GM21526 (cell line): ENCODE data around the gene RNF7.
"Not testable (repeated sequence)": the region's sequence is repeated elsewhere in the genome, so short reads cannot be mapped to it uniquely, and the experiment has no call there.

Source experiments
- ATAC-seq: cut with Tn5 transposase; IDR thresholded peaks from one replicate; pipeline ENCODE4 v1.9.1; 2021; ENCODE audit warnings: moderate library complexity; ENCODE audit not compliant: unreplicated experiment, low FRiP score

RNF7 gene

DNA sequence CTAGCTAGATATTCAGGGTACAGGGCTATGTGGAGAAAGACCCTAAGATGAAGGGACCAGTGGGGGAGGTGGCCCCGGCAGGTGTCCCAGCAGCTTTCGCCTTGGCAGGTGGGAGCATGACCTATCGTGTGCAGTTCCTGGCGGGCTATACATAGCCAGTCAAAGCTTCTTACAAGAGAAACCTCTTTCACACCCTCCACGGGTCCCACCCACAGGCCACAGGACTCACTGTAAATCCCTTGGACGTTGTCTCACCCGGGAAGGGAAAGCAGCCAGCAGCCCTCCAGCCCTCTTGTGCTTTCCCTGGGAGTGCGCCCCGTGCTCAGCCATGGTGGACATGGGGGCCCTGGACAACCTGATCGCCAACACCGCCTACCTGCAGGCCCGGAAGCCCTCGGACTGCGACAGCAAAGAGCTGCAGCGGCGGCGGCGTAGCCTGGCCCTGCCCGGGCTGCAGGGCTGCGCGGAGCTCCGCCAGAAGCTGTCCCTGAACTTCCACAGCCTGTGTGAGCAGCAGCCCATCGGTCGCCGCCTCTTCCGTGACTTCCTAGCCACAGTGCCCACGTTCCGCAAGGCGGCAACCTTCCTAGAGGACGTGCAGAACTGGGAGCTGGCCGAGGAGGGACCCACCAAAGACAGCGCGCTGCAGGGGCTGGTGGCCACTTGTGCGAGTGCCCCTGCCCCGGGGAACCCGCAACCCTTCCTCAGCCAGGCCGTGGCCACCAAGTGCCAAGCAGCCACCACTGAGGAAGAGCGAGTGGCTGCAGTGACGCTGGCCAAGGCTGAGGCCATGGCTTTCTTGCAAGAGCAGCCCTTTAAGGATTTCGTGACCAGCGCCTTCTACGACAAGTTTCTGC is 40.1 kb downstream of the RNF7 start:
- ATAC-seq: no peak

DNA sequence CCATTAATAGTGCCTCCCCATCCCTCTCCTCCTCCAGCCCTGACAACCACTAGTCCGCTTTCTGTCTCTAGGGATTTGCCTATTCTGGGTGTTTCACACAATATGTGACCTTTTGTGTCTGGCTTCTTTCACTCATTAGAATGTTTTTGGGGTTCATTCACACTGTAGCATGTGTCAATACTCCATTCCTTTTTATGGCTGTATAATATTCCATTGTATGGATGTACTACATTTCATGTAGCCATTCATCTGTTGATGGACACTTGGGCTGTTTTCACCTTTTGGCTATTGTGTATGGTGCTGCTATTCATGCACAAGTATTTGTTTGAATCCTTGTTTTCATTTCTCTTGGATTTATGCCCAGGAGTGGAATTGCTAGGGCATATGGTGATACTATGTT is 41.6 kb downstream of the RNF7 start:
- ATAC-seq: no peak

DNA sequence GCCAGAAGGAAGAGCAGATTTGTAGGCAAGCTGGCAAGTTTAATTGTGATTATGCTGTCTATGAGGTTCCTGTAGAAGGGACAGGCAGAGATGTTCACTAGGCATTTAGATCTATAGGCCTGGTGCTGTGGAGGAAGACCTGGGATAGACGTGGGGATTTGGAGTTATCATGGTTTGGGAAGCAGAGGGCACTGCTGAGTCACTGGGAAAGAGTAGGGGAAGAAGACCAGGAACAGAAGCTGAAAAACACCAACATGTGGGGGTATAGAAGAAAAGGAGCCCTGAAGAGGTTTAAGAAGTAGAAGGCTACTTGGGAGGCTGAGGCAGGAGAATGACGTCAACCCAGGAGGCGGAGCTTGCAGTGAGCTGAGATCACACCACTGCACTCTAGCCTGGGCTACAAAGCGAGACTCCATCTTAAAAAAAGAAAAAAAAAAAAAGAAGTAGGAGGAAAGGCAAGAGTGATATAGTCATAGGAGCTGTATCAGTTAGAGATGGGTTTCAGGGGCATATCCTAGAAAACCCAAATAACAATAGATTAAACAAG is 44.4 kb downstream of the RNF7 start:
- ATAC-seq: no peak

DNA sequence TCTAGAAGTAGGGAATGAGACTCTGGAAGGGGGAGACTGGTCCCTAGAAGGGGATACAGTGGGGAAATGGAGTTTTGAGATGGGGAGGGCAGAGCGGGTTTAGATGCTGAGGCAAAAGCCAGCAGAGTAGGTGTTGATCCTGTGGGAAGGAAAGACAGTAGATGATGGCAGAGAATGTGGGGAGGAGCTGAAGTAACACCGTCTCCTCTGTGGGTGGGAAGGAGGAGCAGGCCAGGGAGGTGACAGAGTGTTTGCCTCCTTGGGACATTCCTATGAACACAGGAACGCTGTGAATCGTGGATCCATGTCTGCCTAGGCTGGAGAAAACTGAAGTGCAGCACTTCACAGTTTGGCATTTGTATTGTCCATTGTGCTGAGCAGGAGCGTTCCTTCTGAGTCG is 45.5 kb downstream of the RNF7 start:
- no peak for ATAC-seq

DNA sequence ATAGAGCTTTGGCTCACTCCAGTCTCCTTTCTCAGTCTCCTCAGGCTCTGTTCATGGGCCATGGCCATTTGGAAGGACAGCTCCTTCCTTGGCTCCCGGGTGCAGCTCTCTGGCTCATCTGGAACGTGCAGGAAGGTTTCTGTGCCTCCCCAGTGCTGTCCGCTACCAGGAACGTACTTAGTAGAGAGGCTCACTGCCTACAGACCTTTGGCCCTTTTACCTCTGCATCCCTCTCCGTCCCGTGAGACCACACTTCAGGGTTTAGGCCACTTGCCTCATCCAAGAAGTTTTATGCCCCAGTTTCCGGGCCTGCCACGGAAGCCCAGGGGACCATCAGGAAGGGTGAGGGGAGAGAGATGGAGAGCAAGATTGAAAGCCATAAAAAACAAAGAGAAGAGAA is 46.0 kb downstream of the RNF7 start:
- ATAC-seq: no peak

DNA sequence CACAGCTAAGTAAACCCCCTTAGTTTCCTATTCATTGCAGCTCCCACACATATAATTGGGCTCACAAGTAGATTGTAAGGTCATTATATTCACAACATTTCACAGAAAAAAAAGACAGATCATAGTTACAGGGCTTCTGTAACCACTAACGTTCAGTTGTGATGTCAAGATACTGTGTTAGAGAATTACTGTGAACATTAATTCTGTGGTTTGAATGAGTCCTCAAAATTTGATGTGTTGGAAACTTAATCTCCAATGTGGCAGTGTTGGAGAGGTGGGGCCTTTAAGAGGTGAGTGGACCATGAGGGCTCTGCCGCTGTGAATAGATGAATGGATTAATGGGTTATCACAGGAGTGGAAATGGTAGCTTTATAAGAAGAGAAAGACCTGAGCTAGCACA is 46.4 kb downstream of the RNF7 start:
- ATAC-seq: no peak

DNA sequence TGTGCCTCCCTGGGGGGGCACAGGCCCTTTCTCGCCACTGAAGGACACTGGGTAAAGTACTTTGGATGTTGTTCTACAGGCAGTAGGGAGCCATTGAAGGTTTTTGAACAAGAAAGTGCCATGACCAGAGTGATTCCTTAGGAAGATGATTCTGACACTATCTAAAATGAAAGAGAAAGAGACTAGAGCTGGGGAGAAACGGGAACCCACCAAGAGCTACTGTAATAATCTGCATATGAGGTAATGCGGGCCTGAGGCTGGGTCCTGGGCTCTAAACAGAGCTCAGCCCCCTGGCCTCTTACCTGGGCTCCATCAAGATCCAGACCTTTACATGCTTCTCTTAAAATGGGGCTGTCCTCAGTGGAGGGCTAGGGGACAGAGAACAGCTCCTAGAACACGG is 50.1 kb downstream of the RNF7 start:
- ATAC-seq: no peak

DNA sequence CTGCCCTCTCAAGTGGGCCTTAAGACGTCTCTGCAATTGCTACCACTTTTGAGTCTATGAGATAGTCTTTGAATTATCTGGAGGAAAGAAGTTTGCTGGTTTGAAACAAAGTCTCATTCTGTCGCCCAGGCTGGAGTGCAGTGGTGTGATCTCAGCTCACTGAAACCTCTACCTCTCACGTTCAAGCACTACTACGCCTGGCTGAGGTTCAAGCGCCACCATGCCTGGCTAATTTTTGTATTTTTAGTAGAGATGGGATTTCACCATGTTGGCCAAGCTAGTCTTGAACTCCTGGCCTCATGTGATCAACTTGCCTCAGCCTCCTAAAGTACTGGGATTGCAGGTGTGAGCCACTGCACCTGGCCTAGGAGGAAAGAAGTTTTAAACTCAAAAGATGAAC is 50.7 kb downstream of the RNF7 start:
- ATAC-seq: not testable (repeated sequence)

DNA sequence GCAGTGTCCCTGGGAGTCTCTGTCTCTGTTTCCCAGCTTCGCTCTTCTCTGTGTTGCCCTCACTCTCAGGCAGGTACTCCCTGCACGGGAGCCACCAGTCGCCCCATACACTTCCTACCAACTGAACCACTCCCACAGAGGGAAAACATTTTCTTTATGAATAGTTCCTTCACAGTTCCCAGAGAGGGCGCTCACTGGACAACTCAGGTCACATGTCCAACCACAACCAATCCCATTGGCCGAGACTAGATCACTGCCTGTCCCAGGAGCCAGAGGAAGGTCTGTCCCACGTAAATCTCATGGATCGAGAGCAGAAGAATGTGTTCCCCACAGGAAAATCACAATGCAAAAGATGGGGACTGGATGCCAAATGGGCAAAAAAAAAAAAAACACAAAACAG is 51.2 kb downstream of the RNF7 start:
- no peak for ATAC-seq

DNA sequence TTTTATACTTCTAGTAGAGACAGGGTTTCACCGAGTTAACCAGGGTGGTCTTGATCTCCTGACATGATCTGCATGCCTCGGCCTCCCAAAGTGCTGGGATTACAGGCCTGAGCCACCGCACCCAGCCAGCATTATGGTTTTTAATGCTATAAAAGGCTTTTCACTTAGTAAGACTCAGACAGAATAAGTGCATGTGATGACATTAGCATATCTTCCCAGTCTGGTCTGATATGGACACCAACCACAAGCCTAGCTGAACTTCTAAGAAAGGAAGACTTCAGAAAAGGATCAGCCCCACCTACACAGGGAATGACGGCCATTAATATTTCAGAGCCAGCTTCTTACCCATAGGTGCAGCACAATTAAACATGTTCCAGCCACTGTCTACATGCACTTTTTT is 52.1 kb downstream of the RNF7 start:
- no peak for ATAC-seq

DNA sequence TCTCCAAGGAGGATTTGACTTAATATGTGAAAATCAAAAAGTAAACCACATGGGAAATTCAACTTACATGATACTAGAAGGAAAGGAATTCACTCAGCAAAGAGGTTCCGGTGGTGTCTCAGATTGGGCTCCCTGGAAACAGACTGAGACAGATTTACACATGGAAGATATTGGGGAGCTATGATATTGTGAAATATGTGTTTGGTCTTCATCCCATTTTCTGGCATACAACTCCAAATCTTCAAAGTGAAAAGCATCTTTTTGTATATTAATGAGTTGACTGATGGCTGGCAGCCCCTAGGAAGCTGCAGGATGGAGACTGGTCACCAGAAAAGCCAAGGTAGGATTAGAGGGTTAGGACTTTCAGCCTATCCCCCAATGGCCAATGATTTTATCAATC is 54.4 kb downstream of the RNF7 start:
- ATAC-seq: no peak

DNA sequence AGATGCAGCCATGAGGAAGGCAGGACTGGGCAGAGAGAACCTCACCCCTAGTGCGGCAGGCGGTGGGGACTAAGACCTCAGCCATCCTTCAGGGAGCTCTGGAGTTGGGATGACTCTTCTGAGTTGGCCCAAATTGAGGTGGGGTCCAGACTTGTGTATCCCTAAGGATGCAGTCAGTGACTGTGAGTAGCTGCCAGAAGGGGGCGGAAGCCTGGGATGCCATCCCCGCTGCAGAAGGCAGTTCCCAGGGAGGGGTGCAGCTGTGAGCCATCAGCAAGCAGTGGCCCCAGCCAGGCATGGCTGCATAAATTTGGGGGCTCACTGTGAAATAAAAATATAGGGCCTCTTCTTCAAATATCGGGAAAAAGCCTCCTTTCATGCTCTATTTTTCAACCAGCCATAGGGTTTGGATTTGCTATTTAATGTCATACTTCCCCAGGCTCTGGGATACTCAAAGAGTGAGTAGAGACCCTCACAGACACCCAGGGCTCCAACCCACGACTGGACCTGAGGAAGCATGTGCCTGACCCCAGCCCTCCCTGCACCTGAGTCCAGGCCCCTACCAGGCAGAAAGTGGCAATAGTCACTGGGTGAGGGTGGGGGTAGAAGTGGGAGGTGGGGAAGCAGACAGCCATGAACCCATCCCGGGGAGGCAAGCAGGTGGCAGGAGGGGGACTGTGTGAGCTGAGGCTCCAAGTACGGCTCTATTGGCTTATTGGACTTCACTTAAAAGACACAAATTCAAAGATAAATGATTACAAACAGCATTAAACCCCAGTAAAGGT is 55.6 kb downstream of the RNF7 start:
- no peak for ATAC-seq

DNA sequence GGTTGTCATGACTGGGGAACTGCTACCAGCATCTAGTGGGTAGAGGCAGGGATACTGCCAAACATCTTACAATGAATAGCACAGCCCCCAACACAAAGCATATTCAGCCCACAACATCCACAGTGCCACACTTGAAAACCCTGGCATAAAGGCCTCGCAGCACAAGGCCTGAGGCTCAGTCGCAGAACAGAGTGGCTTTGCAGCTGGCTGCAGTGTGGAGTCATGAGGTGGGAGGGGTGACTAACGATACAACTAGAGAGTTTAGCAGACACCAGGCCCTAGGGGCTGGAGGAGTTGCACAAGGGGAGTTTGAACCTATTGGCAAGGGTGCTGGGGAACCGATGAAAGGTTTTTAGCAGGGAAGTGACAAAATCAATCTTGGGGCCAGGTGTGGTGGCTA is 57.2 kb downstream of the RNF7 start:
- no peak for ATAC-seq

DNA sequence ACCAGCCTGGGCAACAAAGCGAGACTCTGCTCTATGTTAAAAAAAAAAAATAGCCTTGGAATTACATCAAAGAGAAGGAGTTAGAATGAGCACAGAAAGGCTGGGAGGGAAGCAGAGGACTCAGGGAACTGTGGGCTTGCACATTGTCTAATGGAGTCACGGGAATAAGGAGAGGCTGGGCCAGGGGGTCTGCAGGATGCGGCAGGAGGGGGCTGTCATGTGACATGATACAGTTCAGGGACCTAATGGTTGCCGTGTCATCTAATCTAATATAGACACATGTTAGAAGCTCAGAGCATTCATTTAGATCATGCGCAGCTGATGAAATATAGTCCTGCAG is 57.6 kb downstream of the RNF7 start:
- ATAC-seq: no peak

DNA sequence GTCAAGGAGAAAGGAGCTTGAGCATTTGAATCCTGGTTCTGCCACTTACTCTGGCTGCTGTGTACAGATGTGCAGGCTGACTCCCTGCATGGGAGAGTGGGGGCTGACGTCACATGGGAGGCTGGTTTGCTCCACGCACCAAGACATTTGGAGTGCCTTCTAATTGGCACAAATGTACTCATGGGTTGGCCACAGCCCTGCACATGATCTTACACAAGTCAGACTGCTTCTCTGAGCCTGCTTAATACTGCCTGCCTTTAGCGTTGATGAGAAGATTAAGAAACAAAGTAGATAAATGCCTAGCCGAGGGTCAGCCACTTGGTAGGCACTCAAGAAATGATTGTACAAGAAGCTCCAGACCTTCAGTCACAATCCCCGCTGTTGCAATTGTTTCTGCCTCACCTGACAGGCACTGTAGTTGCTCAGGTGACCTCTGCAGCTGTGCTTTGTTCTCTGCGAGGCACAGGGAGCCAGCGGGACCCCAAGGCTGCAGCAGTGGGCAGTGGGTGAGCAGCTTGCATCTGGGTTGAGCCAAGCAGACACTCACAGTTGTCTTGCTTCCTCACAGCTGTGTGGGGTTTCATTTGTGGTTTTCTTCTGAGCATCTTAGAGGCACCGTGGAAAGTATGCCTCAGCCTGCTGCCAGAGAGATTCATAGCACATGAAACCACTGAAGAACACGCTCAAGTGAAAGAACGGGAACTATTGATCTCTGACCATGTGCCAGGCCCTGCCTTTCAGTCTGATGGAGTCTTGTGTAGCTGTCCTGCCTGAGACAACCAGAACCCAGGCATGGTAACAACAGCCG is 58.2 kb downstream of the RNF7 start:
- ATAC-seq: peak; percentile 97
